Tibial nerve (tissue), 4 donors: ENCODE results near the gene IGF2R. TPM values are rescaled to one million over a fixed set of nuclear protein-coding genes. Genes with fewer than 3 reads are reported as not detected.

Experiments used
- DNase-seq, 2 donors: peaks; one replicate each; pipeline ENCODE4 v3.0.0-alpha.2; 2019; ENCODE audit warnings: low spot score in 2 of 2
- H3K27ac ChIP-seq, 4 donors: fragments of 200-600 bp; sonication (generic) in 3 of 4; one replicate each; pipeline ENCODE4 v1.5.1; 2017 to 2019; ENCODE audit warnings: mild to moderate bottlenecking in 1 of 4
- H3K27me3 ChIP-seq, 2 donors: fragments of 200-600 bp; sonication (generic) in 1 of 2; one replicate each; pipeline versions ENCODE4 v1.5.1 to v1.6.0; 2017 to 2019
- H3K36me3 ChIP-seq, 3 donors: fragments of 200-600 bp; sonication (generic); one replicate each; pipeline ENCODE4 v1.5.1; 2018 to 2019
- H3K4me1 ChIP-seq, 4 donors: fragments of 200-600 bp; sonication (generic) in 3 of 4; one replicate each; pipeline ENCODE4 v1.5.1; 2017 to 2019
- H3K4me3 ChIP-seq, 4 donors: fragments of 200-600 bp; sonication (generic) in 3 of 4; one replicate each; pipeline ENCODE4 v1.5.1; 2017 to 2019; ENCODE audit warnings: mild to moderate bottlenecking in 1 of 4, moderate library complexity in 1 of 4
- H3K9me3 ChIP-seq, 4 donors: fragments of 200-600 bp; sonication (generic) in 3 of 4; one replicate each; pipeline ENCODE4 v1.5.1; 2017 to 2019
- EP300 ChIP-seq, 2 donors: sonication (generic); formaldehyde crosslinking; IDR thresholded peaks; one replicate each; pipeline ENCODE4 v1.6.1; 2017; ENCODE audit warnings: antibody characterized with exemption in 2 of 2, mild to moderate bottlenecking in 1 of 2
- POLR2A ChIP-seq, 2 donors: fragments of 450-650 bp; IDR thresholded peaks; one replicate each; pipeline ENCODE4 v1.6.1; 2017; ENCODE audit warnings: antibody characterized with exemption in 2 of 2, mild to moderate bottlenecking in 2 of 2, moderate library complexity in 2 of 2
- WGBS, 2 donors: methylation state at CpG; one replicate each; pipeline ENCODE4 v1.1.5; 2018; 5-methylcytosine and 5-hydroxymethylcytosine counted together
- total RNA-seq, 4 donors: library from RNA; depleted of rRNA; stranded (reverse); fragments of >200 nt; gene quantifications; one replicate each; pipeline ENCODE4 v1.1.0, GENCODE V29; 2016
- TF ChIP-seq, protein P1 (sequence below), 5 experiments: fragments of 200-600 bp in 3 of 5; fragments of 450-650 bp in 2 of 5; sonication (generic) in 3 of 5; IDR thresholded peaks; one replicate each; pipeline ENCODE4 v1.5.1; 2016 to 2019; ENCODE audit warnings: antibody characterized with exemption in 5 of 5, mild to moderate bottlenecking in 3 of 5, moderate library complexity in 2 of 5

The IGF2R gene
- total RNA-seq, 4 donors from 2014 or later, result 60.1 to 81.3 (median 68.5) TPM

DNA sequence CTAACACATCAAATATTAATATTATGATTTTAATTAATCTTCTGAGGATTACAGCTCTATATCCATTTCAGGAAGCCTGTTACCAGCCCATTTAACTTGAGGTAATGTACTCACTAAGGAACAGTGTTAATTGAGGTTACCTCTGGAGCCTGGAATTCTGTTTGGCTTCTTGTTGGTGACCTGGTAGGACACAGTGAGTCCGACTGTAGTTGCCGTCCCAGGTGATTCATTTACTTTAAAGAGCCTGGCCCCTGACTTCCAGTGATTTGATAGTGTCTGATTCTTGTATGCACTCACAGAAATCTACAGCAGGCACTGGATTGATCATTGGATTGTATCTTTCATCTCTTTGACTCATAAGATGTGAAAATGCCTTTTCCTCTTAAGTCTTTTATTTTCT is 34.0 kb downstream of the IGF2R start:
- 50 to 66% methylated on average over 2 of the region's 2 CpGs for WGBS, 2 donors

DNA sequence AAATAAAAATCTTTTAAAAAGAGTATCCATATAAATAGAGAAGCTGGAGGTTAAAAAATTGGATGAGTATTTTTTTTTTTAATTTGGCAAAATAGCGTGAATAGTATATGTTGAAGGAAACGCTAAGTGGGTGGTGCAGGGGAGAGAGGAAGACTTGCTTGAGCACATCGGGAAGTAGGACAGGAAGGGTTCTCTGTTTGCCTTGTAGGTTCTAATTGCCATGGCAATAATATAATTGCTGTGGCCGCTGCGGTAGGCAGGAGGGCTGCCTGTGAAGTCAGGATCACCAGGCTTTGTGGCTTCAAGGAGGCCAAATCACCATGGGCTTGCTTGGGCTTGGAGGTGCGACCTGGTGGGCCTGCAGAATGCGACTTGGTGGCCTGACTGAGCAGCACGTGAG is 35.1 kb downstream of the IGF2R start:
- H3K9me3 ChIP-seq, result no peaks in the 10 kb centered on the region
- no peak overlapping the region for H3K27ac ChIP-seq
- H3K36me3 ChIP-seq, result peaks cover 0 to 8% (median 0%) of the 10 kb centered on the region in 3 donors
- WGBS, 2 donors, result 78 to 89% methylated on average over 8 of the region's 8 CpGs
- no peaks in the 10 kb centered on the region for H3K27me3 ChIP-seq
- DNase-seq, result no peak
- no peak overlapping the region for H3K4me3 ChIP-seq
- TF ChIP-seq EP300 (IDR thresholded peaks at IDR 0.05) (no peak), POLR2A (IDR thresholded peaks at IDR 0.05) (no peak)
- TF ChIP-seq, protein P1, sequence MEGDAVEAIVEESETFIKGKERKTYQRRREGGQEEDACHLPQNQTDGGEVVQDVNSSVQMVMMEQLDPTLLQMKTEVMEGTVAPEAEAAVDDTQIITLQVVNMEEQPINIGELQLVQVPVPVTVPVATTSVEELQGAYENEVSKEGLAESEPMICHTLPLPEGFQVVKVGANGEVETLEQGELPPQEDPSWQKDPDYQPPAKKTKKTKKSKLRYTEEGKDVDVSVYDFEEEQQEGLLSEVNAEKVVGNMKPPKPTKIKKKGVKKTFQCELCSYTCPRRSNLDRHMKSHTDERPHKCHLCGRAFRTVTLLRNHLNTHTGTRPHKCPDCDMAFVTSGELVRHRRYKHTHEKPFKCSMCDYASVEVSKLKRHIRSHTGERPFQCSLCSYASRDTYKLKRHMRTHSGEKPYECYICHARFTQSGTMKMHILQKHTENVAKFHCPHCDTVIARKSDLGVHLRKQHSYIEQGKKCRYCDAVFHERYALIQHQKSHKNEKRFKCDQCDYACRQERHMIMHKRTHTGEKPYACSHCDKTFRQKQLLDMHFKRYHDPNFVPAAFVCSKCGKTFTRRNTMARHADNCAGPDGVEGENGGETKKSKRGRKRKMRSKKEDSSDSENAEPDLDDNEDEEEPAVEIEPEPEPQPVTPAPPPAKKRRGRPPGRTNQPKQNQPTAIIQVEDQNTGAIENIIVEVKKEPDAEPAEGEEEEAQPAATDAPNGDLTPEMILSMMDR (IDR thresholded peaks at IDR 0.05), result no peak
- H3K4me1 ChIP-seq, result peaks cover 0 to 43% (median 2%) of the 10 kb centered on the region in 4 donors

More for the DNA sequence above, 34.0 kb downstream of the IGF2R start:
- Histone ChIP-seq H3K27me3 (no peaks in the 10 kb centered on the region), H3K4me3 (no peak overlapping the region), H3K27ac (no peak overlapping the region), H3K4me1 (peaks cover 0 to 35% (median under 1%) of the 10 kb centered on the region in 4 donors), H3K9me3 (no peaks in the 10 kb centered on the region), H3K36me3 (peaks cover 0 to 8% (median 0%) of the 10 kb centered on the region in 3 donors)
- DNase-seq, result no peak
- TF ChIP-seq, protein P1 (IDR thresholded peaks at IDR 0.05), result no peak
- TF ChIP-seq POLR2A (IDR thresholded peaks at IDR 0.05) (no peak), EP300 (IDR thresholded peaks at IDR 0.05) (no peak)

DNA sequence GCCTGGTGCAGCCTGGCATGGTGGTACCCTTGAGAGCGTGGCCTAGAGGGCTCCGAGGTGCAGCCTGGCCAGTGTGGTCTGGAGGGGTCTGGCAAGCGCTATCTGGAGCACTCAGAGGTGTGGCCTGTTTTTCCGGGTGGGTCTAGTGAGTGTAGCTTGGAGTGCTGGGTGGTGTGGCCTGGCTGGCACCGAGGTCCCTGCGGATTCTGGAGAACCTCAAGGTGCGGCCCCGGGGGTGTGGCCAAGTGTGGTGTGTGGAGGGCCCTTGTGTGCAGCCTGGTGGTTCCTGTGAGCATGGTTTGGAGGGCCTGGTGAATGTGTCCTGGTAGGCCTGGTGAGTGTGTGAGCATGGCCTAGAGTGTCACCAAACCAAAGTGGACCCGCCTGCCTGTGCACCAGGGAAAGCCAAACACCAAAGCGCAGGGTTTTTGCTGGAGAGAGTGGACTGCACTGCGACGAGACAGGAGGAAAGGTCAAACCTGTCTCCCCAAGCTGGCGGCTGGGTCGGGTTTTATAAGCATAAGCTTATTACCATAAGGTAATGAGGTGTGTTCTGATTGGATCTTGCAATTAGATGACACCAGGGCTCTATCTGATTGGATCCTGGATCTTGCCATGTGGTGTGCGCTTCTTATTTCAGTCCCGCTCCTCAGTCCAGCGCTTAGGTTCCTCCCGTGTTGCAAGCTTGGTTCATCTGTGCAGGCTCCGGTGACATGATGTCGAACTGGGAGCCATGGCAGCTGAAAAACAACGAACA is 35.7 kb downstream of the IGF2R start:
- Histone ChIP-seq H3K36me3 (peaks cover 0 to 7% (median 0%) of the 10 kb centered on the region in 3 donors), H3K27me3 (no peaks in the 10 kb centered on the region), H3K9me3 (no peaks in the 10 kb centered on the region), H3K27ac (no peak overlapping the region), H3K4me1 (peaks cover 0 to 44% (median 2%) of the 10 kb centered on the region in 4 donors), H3K4me3 (no peak overlapping the region)
- TF ChIP-seq POLR2A (IDR thresholded peaks at IDR 0.05) (no peak), EP300 (IDR thresholded peaks at IDR 0.05) (no peak)
- TF ChIP-seq, protein P1 (IDR thresholded peaks at IDR 0.05), result no peak
- DNase-seq, result no peak
- WGBS, 2 donors, result 96% methylated on average over 15 to 17 of the region's 21 CpGs

DNA sequence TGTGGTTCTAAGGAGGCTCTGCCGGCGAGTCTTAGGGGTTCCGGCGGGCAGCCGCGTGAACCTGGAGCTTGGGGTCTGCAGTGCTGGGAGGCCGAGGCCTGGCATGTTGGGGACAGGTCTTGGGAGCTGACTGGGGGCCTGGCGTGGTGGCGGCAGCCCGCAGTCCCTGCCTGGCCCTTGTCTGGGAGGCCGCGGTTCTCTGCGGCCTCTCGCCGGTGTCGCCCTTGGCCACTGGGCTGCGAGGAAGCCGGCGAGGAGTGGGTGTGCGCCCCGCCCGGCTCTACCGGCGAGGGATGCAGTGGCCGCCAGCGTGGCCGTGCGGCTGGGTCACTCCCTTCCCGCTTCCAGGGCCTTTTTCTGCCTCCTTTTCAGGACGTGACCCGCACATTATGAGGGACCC is 36.3 kb downstream of the IGF2R start:
- Histone ChIP-seq H3K4me3 (no peak overlapping the region), H3K4me1 (peaks cover 0 to 50% (median 4%) of the 10 kb centered on the region in 4 donors), H3K27me3 (no peaks in the 10 kb centered on the region), H3K36me3 (peaks cover 0 to 10% (median 0%) of the 10 kb centered on the region in 3 donors), H3K9me3 (no peaks in the 10 kb centered on the region), H3K27ac (no peak overlapping the region)
- no peak for DNase-seq
- 76 to 95% methylated on average over 13 to 29 of the region's 31 CpGs for WGBS, 2 donors
- TF ChIP-seq EP300 (IDR thresholded peaks at IDR 0.05) (no peak), POLR2A (IDR thresholded peaks at IDR 0.05) (no peak)
- TF ChIP-seq, protein P1 (IDR thresholded peaks at IDR 0.05), result no peak

DNA sequence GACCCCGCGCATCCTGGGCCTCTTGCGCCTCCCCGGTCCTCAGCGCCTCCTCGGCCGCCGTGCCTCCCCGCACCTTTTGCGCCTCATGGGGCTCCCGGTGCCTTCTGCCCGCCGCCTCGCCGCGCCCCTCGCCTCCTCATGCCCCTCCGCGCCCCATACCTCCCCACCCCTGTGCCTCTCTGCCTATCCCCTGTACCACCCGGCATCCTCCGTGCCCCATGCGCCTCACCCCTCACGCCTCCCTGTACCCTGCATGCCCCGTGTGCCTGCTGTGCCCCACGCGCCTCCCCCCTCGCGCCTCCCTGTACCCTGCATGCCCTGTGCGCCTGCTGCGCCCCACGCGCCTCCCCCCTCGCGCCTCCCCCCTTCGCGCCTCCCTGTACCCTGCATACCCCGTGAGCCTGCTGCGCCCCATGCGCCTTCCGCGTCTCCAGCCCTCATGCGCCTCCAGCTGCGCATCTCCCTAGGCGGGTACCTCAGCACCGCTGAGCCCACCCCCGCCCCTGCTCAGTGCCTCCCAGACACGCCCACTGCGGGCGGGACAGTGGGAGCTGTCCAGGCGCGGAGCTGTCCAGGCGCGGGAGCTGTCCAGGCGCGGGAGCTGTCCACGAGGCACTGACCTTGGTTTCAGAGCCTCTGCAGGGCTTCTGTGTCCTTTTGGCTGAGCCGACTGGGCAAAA is 37.1 kb downstream of the IGF2R start:
- 72 to 73% methylated on average over 43 to 55 of the region's 57 CpGs for WGBS, 2 donors
- TF ChIP-seq, protein P1 (IDR thresholded peaks at IDR 0.05), result no peak
- TF ChIP-seq EP300 (IDR thresholded peaks at IDR 0.05), result no peak
- no peak for TF ChIP-seq POLR2A (IDR thresholded peaks at IDR 0.05)
- Histone ChIP-seq H3K9me3 (no peaks in the 10 kb centered on the region), H3K27ac (no peak overlapping the region), H3K4me3 (no peak overlapping the region), H3K36me3 (peaks cover 0 to 18% (median 0%) of the 10 kb centered on the region in 3 donors), H3K27me3 (no peaks in the 10 kb centered on the region), H3K4me1 (peaks cover 0 to 58% (median 4%) of the 10 kb centered on the region in 4 donors)
- no peak for DNase-seq
